RKO (cell line): Measurements from ENCODE around the gene VTI1A.
"Not testable (repeated sequence)": the region's sequence is repeated elsewhere in the genome, so short reads cannot be mapped to it uniquely, and the experiment has no call there.

Source experiments
- DNase-seq: peaks from one replicate; pipeline ENCODE4 v3.0.0-alpha.2; 2016; ENCODE audit warnings: low spot score

The VTI1A gene

GRCh38 chr10:112835944-112836451, 389.0 kb downstream of the VTI1A start:
- DNase-seq, result no peak

- no peak for DNase-seq
Measured at GRCh38 chr10:112838784-112839481, 391.9 kb downstream of the VTI1A start.

- no peak for DNase-seq
Measured at GRCh38 chr10:112839928-112840654, 393.1 kb downstream of the VTI1A start.

GRCh38 chr10:112841549-112841948, 394.5 kb downstream of the VTI1A start:
- DNase-seq, result no peak

GRCh38 chr10:112842832-112843360, 395.9 kb downstream of the VTI1A start:
- DNase-seq, result no peak

GRCh38 chr10:112843623-112844022, 396.6 kb downstream of the VTI1A start:
- DNase-seq, result no peak

- no peak for DNase-seq
Measured at GRCh38 chr10:112844681-112845544, 397.9 kb downstream of the VTI1A start.

- DNase-seq, result no peak
Measured at GRCh38 chr10:112847778-112848177, 400.8 kb downstream of the VTI1A start.

GRCh38 chr10:112848228-112848627, 401.2 kb downstream of the VTI1A start:
- no peak for DNase-seq

GRCh38 chr10:112848868-112849430, 401.9 kb downstream of the VTI1A start:
- no peak for DNase-seq

- no peak for DNase-seq
Measured at GRCh38 chr10:112849546-112849945, 402.5 kb downstream of the VTI1A start.

- DNase-seq, result no peak
Measured at GRCh38 chr10:112851181-112851580, 404.2 kb downstream of the VTI1A start.

GRCh38 chr10:112851588-112852211, 404.7 kb downstream of the VTI1A start:
- DNase-seq, result no peak

GRCh38 chr10:112852306-112852705, 405.3 kb downstream of the VTI1A start:
- no peak for DNase-seq

GRCh38 chr10:112855134-112855533, 408.1 kb downstream of the VTI1A start:
- DNase-seq, result no peak

GRCh38 chr10:112857493-112857892, 410.5 kb downstream of the VTI1A start:
- no peak for DNase-seq

GRCh38 chr10:112858986-112859651, 412.1 kb downstream of the VTI1A start:
- DNase-seq, result no peak

GRCh38 chr10:112859793-112860192, 412.8 kb downstream of the VTI1A start:
- no peak for DNase-seq

- DNase-seq, result not testable (repeated sequence)
Measured at GRCh38 chr10:112863461-112863860, 416.4 kb downstream of the VTI1A start.
